Neutrophil (primary cell): ENCODE measurements around the gene TTF2.
"Not testable (repeated sequence)": the region's sequence is repeated elsewhere in the genome, so short reads cannot be mapped to it uniquely, and the experiment has no call there.

Experiments
- H3K27ac ChIP-seq: fragments of 200-600 bp; sonication (generic); 2 replicates; pipeline ENCODE4 v1.5.1; 2016; ENCODE audit warnings: mild to moderate bottlenecking, moderate library complexity
- H3K27me3 ChIP-seq: fragments of 200-600 bp; sonication (generic); 2 replicates; pipeline ENCODE4 v1.6.0; 2016; ENCODE audit warnings: mild to moderate bottlenecking
- H3K36me3 ChIP-seq: fragments of 200-600 bp; sonication (generic); 2 replicates; pipeline ENCODE4 v1.5.1; 2017
- H3K4me1 ChIP-seq, 2 experiments: fragments of 200-600 bp in 1 of 2; sonication (generic) in 1 of 2; 1 replicate in 1 of 2; 2 replicates in 1 of 2; pipeline versions ENCODE4 v1.5.1 to v1.6.1; 2013 to 2016; ENCODE audit warnings: low read depth in 1 of 2, low read length in 1 of 2, mild to moderate bottlenecking in 1 of 2, moderate library complexity in 1 of 2; ENCODE audit not compliant: control insufficient read depth in 1 of 2, insufficient read depth in 1 of 2
- H3K4me3 ChIP-seq, 2 experiments: fragments of 200-600 bp in 1 of 2; sonication (generic) in 1 of 2; 1 replicate in 1 of 2; 2 replicates in 1 of 2; pipeline ENCODE4 v1.5.1; 2013 to 2016; ENCODE audit warnings: low read depth in 1 of 2, low read length in 1 of 2, mild to moderate bottlenecking in 1 of 2, moderate library complexity in 1 of 2
- H3K9me3 ChIP-seq: fragments of 200-600 bp; sonication (generic); 2 replicates; pipeline ENCODE4 v1.5.1; 2016
- CTCF ChIP-seq: fragments of 200-600 bp; sonication (generic); IDR thresholded peaks from 2 replicates; pipeline ENCODE4 v1.5.1; 2016; ENCODE audit warnings: antibody characterized with exemption

Gene TTF2

GRCh38 chr1:117116090-117116783, 56.1 kb downstream of the TTF2 start:
- Histone ChIP-seq H3K4me1 (peaks cover 3 to 5% of the 10 kb centered on the region in 2 experiments), H3K36me3 (no peaks in the 10 kb centered on the region), H3K27ac (no peak overlapping the region), H3K9me3 (no peaks in the 10 kb centered on the region), H3K27me3 (peaks cover 18% of the 10 kb centered on the region), H3K4me3 (no peak overlapping the region)
- no peak for TF ChIP-seq CTCF

GRCh38 chr1:117116784-117117130, 56.6 kb downstream of the TTF2 start:
- H3K27me3 ChIP-seq = peaks cover 23% of the 10 kb centered on the region
- H3K4me3 ChIP-seq = no peak overlapping the region
- no peak overlapping the region for H3K27ac ChIP-seq
- TF ChIP-seq CTCF = no peak
- H3K4me1 ChIP-seq = peaks cover 4 to 9% of the 10 kb centered on the region in 2 experiments
- no peaks in the 10 kb centered on the region for H3K36me3 ChIP-seq
- H3K9me3 ChIP-seq = no peaks in the 10 kb centered on the region

GRCh38 chr1:117117697-117118096, 57.6 kb downstream of the TTF2 start:
- H3K27me3 ChIP-seq = peaks cover 32% of the 10 kb centered on the region
- H3K4me1 ChIP-seq = peaks cover 9 to 16% of the 10 kb centered on the region in 2 experiments
- H3K9me3 ChIP-seq = no peaks in the 10 kb centered on the region
- H3K36me3 ChIP-seq = no peaks in the 10 kb centered on the region
- no peak overlapping the region for H3K27ac ChIP-seq
- TF ChIP-seq CTCF = no peak
- no peak overlapping the region for H3K4me3 ChIP-seq

GRCh38 chr1:117118137-117118536, 58.0 kb downstream of the TTF2 start:
- H3K9me3 ChIP-seq = no peaks in the 10 kb centered on the region
- no peak overlapping the region for H3K27ac ChIP-seq
- H3K4me1 ChIP-seq = peaks cover 9 to 16% of the 10 kb centered on the region in 2 experiments
- no peak overlapping the region for H3K4me3 ChIP-seq
- H3K36me3 ChIP-seq = no peaks in the 10 kb centered on the region
- no peak for TF ChIP-seq CTCF
- H3K27me3 ChIP-seq = peaks cover 37% of the 10 kb centered on the region

- not testable (repeated sequence) for H3K27ac ChIP-seq, H3K36me3 ChIP-seq, H3K9me3 ChIP-seq, H3K4me3 ChIP-seq
- Histone ChIP-seq H3K4me1 (peaks cover 9 to 16% of the 10 kb centered on the region in 2 experiments), H3K27me3 (peaks cover 47% of the 10 kb centered on the region)
Observed at GRCh38 chr1:117119144-117119543, 59.0 kb downstream of the TTF2 start.

- H3K4me1 ChIP-seq = peaks cover 9 to 16% of the 10 kb centered on the region in 2 experiments
- peak overlapping the region; percentile 38 for H3K27ac ChIP-seq
- no peaks in the 10 kb centered on the region for H3K9me3 ChIP-seq
- no peaks in the 10 kb centered on the region for H3K36me3 ChIP-seq
- peak; percentile 8 for TF ChIP-seq CTCF
- peak overlapping the region; percentile 76 to 82 for H3K4me3 ChIP-seq
- peaks cover 64% of the 10 kb centered on the region for H3K27me3 ChIP-seq
Observed at GRCh38 chr1:117120774-117121588, 60.9 kb downstream of the TTF2 start.
